GM19372 (cell line): ENCODE results near the gene CDC42EP2.

ENCODE experiments used
- ATAC-seq: cut with Tn5 transposase; IDR thresholded peaks from one replicate; pipeline ENCODE4 v1.9.1; 2021; ENCODE audit warnings: mild to moderate bottlenecking, low read depth, moderate library complexity; ENCODE audit not compliant: unreplicated experiment

The CDC42EP2 gene

DNA sequence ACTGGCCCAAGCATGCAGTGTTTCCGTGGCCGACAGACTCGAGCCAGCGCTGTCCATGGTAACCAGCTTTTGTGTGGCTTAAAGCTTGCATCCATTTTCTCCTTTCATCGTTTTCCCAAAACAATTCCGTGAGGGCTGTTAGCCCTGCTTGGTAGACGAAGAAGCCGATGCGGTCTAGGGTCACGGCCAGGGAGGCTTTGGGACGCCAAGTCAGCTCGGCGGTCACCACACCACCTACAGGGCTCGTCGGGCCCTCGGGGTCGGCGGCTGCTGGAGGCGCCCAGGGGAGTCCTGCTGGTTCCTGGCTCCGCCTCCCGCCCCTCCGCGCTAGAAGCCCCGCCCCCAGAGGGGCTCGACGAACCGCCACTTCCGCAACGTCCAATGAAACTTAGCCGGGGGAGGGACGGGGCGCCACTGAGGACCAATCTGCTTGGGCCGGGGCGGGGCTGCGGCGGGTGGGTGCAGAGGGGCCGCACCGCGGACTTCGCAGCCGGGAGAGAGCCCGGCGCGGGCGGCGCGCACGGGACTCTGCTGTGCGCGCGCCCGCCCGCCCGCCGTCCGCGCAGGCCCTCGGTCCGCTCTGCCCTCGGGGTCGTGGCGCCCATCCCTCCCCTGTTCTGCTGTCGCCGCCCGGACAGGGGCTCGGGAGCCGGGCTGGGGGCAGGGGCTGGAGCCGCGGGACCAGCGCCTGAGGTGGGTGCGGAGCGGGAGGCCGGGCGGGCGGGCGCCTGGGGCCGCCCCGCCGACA, 39.8 kb downstream of the CDC42EP2 start, which contains the start of gene TIGD3:
Gene TIGD3 (plus strand): TSS at position 487 of the 748 bp plus-strand sequence. CDS start 1,058 bp downstream, outside the sequence.
- peak; percentile 88 for ATAC-seq

DNA sequence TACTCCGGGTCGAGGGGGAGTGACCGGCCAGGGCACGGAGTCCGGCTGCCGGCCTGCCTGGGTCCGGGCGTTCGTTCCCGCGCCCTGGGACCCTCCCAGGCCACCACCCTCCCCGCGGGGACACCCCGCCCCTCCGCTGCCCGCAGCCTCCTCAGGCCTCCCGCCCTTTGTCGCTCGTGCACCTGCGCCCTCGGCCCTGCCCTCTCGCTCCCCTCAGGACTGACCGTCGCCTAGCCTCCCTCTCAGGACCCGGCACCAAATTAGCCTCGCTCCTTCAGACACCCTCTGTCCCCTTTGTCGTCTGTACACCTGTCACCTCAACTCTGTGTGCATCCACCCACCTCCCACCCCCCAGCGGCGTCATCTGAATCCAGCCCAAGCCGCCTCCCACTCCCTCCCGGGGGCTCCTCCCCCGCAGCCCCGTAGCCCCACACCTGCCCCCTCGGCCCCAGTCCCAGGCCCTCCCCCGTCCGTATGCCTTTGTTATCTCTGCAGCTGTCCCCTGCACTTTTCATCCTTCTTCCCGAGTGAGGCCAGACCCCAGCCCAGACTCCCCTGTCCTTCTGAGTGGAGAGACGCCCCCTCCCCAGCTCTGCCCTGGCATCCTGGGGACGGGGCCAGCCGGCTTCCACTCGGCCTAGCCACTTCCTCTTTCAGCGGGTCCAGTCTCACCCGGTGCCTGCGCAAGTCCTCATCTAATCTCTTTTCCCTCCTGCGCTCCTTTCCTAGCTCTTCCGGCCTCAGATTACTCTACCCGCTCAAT, 40.5 kb downstream of the CDC42EP2 start:
- ATAC-seq = peak; percentile 29

- ATAC-seq = no peak
Observed at GRCh38 chr11:65355776-65356393, 41.2 kb downstream of the CDC42EP2 start.

- no peak for ATAC-seq
Observed at GRCh38 chr11:65356394-65356972, 41.8 kb downstream of the CDC42EP2 start.

- ATAC-seq = no peak
Observed at GRCh38 chr11:65357856-65358356, 43.2 kb downstream of the CDC42EP2 start.

- peak; percentile 61 for ATAC-seq
Observed at GRCh38 chr11:65362320-65362931, 47.8 kb downstream of the CDC42EP2 start.

GRCh38 chr11:65362966-65363365, 48.3 kb downstream of the CDC42EP2 start:
- ATAC-seq = no peak

DNA sequence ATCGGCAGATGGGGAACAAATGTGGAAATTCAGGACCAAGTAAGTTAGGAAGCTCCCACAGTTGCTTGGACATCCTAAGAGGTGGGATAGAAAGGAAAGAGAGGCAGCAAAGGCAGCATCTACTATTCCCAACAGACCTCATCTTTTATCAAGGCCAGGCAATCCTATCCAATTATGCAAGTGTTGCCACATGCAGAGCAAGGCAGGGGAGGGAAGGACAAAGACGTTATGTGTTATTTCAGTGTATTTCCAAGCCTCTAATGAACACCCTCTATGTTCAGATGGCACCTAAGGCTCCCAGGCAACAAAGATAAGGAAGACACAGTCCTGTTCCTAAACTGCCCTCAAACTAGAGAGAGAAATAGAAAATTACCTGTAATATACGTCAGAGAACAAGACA, 49.1 kb downstream of the CDC42EP2 start:
- no peak for ATAC-seq

DNA sequence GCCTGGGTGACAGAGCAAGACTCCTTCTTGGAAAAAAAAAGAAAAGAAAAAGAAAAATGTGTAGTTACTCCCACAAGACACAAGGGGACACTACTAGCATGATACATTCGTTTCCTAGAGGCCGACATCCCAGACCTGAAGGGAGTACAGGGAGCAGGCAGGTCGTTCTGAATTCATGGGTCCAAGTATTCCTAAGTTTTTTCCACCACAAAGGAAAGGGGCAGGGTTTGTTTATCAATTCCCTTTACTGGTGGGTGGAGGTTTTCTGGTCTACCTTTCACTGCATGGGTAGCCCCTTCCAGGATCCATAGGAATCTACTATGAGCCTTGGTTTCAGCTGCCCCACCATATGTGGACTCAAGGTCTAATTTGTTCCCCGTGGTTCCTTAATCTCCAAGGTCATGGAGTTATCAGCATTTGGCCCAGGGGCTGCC, 51.7 kb downstream of the CDC42EP2 start:
- no peak for ATAC-seq

GRCh38 chr11:65370659-65371049, 56.0 kb downstream of the CDC42EP2 start:
- no peak for ATAC-seq
